Erythroblast (primary cell): Measurements from ENCODE around the gene XNDC1N.

Experiments
- GATA1 ChIP-seq: IDR thresholded peaks from 2 replicates; pipeline ENCODE4 v1.6.1; 2011; ENCODE audit warnings: low read depth, mild to moderate bottlenecking, control low read depth, low read length, moderate library complexity
- POLR2A ChIP-seq: IDR thresholded peaks from 2 replicates; pipeline ENCODE4 v1.6.1; 2011; ENCODE audit warnings: mild to moderate bottlenecking, low read length

DNA sequence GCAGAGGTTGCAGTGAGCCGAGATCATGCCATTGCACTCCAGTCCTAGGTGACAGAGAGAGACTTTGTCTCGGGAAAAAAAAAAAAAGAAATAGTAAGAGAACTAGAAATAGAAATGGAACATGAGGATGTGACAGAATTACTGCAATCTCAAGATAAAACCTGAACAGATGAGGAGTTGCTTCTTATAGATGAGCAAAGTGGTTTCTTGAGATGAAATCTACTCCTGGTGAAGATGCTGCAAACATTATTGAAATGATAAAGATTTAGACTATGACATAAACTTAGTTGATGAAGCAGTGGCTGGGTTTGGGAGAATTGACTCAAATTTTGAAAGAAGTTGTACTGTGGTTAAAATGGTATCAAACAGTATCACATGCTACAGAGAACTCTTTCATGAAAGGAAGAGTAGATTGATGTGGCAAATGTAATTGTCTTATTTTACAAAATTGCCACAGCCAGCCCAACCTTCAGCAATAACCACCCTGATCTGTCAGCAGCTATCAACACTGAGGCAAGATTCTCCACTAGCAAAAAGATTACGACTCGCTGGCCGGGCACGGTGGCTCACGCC lies 13.7 kb downstream of the XNDC1N start:
- TF ChIP-seq POLR2A (no peak), GATA1 (no peak)
